Gastrocnemius medialis (tissue), 4 donors: ENCODE data around the gene SAMD3. TPM values are rescaled to one million over a fixed set of nuclear protein-coding genes. Genes with fewer than 3 reads are reported as not detected.
"Not testable (repeated sequence)": the region's sequence is repeated elsewhere in the genome, so short reads cannot be mapped to it uniquely, and the experiment has no call there.

Experiments
- ATAC-seq, 2 donors: fragments of 150-250 bp; one replicate each; pipeline ENCODE4 v1.9.1; 2016
- DNase-seq, 2 donors: peaks; one replicate each; pipeline ENCODE4 v3.0.0-alpha.2; 2019
- H3K27ac ChIP-seq, 4 donors: fragments of 200-600 bp; sonication (generic); 1 replicate in 1 of 4; 2 replicates in 3 of 4; pipeline ENCODE4 v1.5.1; 2016 to 2018; ENCODE audit warnings: mild to moderate bottlenecking in 2 of 4, moderate library complexity in 1 of 4
- H3K27me3 ChIP-seq, 3 donors: fragments of 200-600 bp; sonication (generic) in 2 of 3; 1 replicate in 1 of 3; 2 replicates in 2 of 3; pipeline versions ENCODE4 v1.5.1 to v1.6.0; 2016 to 2019; ENCODE audit warnings: mild to moderate bottlenecking in 1 of 3, moderate library complexity in 1 of 3
- H3K36me3 ChIP-seq, 2 donors: fragments of 200-600 bp; sonication (generic) in 1 of 2; one replicate each; pipeline ENCODE4 v1.5.1; 2017 to 2018
- H3K4me1 ChIP-seq, 2 donors: fragments of 200-600 bp; sonication (generic) in 1 of 2; one replicate each; pipeline ENCODE4 v1.5.1; 2016 to 2017; ENCODE audit warnings: mild to moderate bottlenecking in 2 of 2
- H3K4me3 ChIP-seq, 4 donors: fragments of 200-600 bp; sonication (generic) in 3 of 4; 1 replicate in 1 of 4; 2 replicates in 3 of 4; pipeline ENCODE4 v1.5.1; 2016 to 2019; ENCODE audit warnings: mild to moderate bottlenecking in 2 of 4
- H3K9me3 ChIP-seq, 3 donors: fragments of 200-600 bp; sonication (generic) in 2 of 3; 1 replicate in 1 of 3; 2 replicates in 2 of 3; pipeline ENCODE4 v1.5.1; 2016 to 2019
- POLR2A ChIP-seq, 2 donors: fragments of 450-650 bp; IDR thresholded peaks; one replicate each; pipeline ENCODE4 v1.6.1; 2017; ENCODE audit warnings: antibody characterized with exemption in 2 of 2, mild to moderate bottlenecking in 2 of 2, moderate library complexity in 2 of 2
- in situ Hi-C, 4 donors: fragments of 200-750 bp; cut with MboI; loops; one replicate each; pipeline versions ENCODE4 v1.15.0 to v1.8.0; 2017; ENCODE audit warnings: low sequenced_read_pairs in 4 of 4
- intact Hi-C: fragments of 100-400 bp; cut with DNase I; formaldehyde crosslinking; loops from one replicate; pipeline ENCODE4 v1.15.1; 2023; ENCODE audit warnings: low total_unique reads
- total RNA-seq, 4 donors: library from RNA; depleted of rRNA; stranded (reverse); fragments of >200 nt; gene quantifications; one replicate each; pipeline versions ENCODE4 v1.1.0 to v1.2.3, GENCODE V29; 2016
- TF ChIP-seq, protein P1 (sequence below), 5 experiments: fragments of 450-650 bp in 3 of 5; fragments of 200-600 bp in 2 of 5; sonication (generic) in 2 of 5; IDR thresholded peaks in 4 of 5; conservative IDR thresholded peaks in 1 of 5; 1 replicate in 4 of 5; 2 replicates in 1 of 5; pipeline ENCODE4 v1.5.1; 2016 to 2019; ENCODE audit warnings: antibody characterized with exemption in 5 of 5, mild to moderate bottlenecking in 3 of 5, moderate library complexity in 3 of 5

The SAMD3 gene, protein sequence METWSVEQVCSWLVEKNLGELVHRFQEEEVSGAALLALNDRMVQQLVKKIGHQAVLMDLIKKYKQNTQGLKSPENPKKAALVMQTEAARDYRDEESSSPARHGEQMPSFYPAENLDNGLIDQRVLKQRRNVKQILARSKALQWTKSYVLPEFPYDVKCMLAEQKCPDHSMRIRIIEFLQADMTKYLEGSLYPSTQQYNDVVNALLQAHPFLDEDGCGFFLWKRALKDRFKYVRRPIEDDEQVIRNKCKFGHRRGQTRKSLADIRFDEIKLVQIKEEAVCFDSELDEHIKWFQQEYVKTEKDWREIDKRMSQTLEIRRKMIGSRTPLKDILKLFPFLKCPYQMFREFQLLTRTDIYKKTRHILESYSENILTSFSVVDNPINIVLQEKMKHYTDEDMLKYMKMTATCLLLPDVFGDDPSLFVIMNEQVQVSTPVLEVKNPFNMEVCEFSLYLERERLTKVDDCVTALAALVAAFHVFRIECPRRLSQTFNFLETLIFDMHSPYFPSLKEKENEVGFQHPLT
- total RNA-seq = not detected

DNA sequence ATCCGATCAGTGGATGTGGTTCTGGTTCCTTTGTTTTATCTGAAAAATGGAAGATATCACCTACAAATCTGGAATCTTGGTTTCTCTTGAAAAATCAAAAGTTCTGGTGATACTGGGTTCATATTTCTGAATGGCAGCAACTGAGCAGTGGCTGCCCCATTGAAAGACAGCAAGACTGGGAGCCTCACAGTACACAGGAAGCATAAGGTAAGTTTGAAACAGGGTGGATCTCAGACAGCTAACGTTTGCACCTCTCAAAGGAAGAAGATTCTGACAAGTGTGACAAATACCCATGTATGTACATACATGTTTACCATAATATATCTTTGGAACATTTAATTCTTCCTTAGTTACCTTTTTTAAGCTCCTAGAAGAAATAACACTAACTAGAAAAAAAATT is at the start of gene SAMD3:
Gene SAMD3 (minus strand): TSS at position 177 of the 400 bp plus-strand sequence. CDS start 7,678 bp downstream, outside the sequence.
- Histone ChIP-seq H3K4me1 (no peaks in the 10 kb centered on the region), H3K27me3 (no peaks in the 10 kb centered on the region), H3K27ac (no peak within 1 kb of the TSS), H3K4me3 (no peak within 1 kb of the TSS), H3K36me3 (no peaks in the 10 kb centered on the region), H3K9me3 (no peaks in the 10 kb centered on the region)
- DNase-seq (no peak), ATAC-seq (no peak)
- in situ Hi-C loops = no loop called here
- intact Hi-C loops = no loop called here
- TF ChIP-seq, protein P1, sequence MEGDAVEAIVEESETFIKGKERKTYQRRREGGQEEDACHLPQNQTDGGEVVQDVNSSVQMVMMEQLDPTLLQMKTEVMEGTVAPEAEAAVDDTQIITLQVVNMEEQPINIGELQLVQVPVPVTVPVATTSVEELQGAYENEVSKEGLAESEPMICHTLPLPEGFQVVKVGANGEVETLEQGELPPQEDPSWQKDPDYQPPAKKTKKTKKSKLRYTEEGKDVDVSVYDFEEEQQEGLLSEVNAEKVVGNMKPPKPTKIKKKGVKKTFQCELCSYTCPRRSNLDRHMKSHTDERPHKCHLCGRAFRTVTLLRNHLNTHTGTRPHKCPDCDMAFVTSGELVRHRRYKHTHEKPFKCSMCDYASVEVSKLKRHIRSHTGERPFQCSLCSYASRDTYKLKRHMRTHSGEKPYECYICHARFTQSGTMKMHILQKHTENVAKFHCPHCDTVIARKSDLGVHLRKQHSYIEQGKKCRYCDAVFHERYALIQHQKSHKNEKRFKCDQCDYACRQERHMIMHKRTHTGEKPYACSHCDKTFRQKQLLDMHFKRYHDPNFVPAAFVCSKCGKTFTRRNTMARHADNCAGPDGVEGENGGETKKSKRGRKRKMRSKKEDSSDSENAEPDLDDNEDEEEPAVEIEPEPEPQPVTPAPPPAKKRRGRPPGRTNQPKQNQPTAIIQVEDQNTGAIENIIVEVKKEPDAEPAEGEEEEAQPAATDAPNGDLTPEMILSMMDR (IDR thresholded peaks at IDR 0.05 in 4 of 5, conservative IDR thresholded peaks at IDR 0.05 in 1 of 5) = no peak
- TF ChIP-seq POLR2A (IDR thresholded peaks at IDR 0.05) = no peak

DNA sequence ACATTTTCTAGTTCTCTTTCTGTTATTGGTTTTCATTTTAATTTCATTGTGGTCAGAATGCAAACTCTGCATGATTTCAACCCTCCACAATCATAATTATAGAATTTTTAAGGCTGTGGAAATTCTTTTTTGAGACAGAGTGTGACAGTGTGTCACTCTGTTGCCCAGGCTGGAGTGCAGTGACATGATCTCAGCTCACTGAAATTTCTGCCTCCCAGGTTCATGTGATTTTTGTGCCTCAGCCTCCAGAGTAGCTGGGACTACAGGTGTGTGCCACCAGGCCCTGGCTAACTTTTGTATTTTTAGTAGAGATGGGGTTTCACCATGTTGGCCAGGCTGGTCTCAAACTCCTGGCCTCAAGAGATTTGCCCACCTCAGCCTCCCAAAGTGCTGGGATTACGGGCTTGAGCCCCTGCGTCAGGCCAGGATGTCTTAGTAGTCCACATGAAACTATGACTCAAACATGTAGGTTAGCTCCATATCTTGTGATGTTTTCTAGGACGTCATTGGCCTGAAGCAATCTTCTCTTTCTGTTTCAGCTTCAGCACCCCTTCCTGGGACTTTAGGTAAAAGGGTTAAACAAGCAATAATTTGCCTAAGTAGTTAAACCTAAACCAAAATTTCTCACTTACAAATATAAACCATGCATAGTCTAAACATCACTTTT is 47.4 kb upstream of the SAMD3 start:
- DNase-seq (no peak), ATAC-seq (no peak)
- Histone ChIP-seq H3K9me3 (no peaks in the 10 kb centered on the region), H3K27me3 (no peaks in the 10 kb centered on the region), H3K4me3 (no peak overlapping the region), H3K27ac (no peak overlapping the region), H3K4me1 (no peaks in the 10 kb centered on the region), H3K36me3 (no peaks in the 10 kb centered on the region)
- intact Hi-C loops (no loop called here), in situ Hi-C loops (no loop called here)
- TF ChIP-seq, protein P1 (IDR thresholded peaks at IDR 0.05 in 4 of 5, conservative IDR thresholded peaks at IDR 0.05 in 1 of 5) = no peak
- TF ChIP-seq POLR2A (IDR thresholded peaks at IDR 0.05) = no peak

DNA sequence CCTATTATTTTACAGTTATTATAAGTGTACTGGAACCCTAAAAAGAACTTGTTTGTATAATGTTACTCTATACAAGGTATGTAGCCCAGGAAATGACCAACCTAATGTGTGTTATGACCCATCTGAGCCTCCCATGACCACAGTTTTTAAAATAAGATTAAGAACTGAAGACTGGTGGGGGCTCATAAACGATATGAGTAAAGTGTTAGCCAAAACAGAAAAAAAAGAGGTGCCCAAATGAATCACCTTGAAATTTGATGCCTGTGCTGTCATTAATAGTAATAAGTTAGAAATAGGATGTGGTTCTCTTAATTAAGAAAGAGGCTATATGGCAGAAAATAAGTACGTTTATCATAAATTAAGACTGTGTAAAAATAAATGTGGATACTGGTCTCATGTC is 42.8 kb upstream of the SAMD3 start:
- H3K27me3 ChIP-seq, intact Hi-C loops, H3K9me3 ChIP-seq, H3K4me3 ChIP-seq, ATAC-seq, in situ Hi-C loops, DNase-seq, H3K4me1 ChIP-seq, H3K27ac ChIP-seq, H3K36me3 ChIP-seq: not testable (repeated sequence)

DNA sequence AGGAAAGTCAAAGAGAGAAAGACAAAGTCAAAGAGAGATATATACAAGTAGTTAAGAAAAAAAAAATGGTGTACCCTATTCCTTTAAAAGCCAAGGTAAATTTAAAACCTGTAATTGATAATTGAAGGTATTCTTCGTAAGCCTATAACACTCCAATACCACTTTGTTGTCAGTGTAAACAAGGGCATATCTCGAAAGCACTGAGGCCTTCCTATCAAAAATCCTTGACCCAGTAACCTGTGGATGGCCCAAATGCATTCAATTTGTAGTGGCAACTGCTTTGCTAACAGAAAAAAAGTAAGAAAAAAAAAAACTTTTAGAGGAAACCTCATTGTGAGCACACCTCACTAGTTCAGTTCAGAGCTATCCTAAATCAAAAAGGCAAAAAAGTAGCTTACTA is 39.3 kb upstream of the SAMD3 start:
- ATAC-seq (no peak), DNase-seq (no peak)
- Histone ChIP-seq H3K4me3 (no peak overlapping the region), H3K36me3 (no peaks in the 10 kb centered on the region), H3K9me3 (no peaks in the 10 kb centered on the region), H3K27ac (no peak overlapping the region), H3K4me1 (no peaks in the 10 kb centered on the region), H3K27me3 (no peaks in the 10 kb centered on the region)
- intact Hi-C loops (no loop called here), in situ Hi-C loops (no loop called here)
- TF ChIP-seq, protein P1 (IDR thresholded peaks at IDR 0.05 in 4 of 5, conservative IDR thresholded peaks at IDR 0.05 in 1 of 5) = no peak
- TF ChIP-seq POLR2A (IDR thresholded peaks at IDR 0.05) = no peak

DNA sequence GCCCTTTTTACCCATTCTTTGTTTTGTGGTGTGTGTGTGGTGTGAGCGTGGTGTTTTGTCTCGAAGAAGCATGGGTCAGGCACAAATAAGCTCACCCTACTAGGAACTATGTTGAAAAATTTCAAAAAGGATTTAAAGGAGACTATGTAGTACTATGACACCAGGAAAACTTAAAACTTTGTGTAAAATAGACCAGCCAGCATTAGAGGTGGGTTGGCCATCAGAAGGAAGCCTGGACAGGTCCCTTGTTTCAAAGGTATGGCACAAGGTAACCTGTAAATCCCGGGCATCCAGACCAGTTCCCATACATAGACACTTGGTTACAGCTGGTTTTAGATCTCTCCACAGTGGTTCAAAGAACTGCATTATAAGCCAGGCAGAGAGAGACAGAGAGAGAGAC is 38.8 kb upstream of the SAMD3 start:
- H3K4me3 ChIP-seq, H3K9me3 ChIP-seq, in situ Hi-C loops, H3K27me3 ChIP-seq, H3K27ac ChIP-seq, intact Hi-C loops, ATAC-seq, H3K4me1 ChIP-seq, H3K36me3 ChIP-seq, DNase-seq: not testable (repeated sequence)

DNA sequence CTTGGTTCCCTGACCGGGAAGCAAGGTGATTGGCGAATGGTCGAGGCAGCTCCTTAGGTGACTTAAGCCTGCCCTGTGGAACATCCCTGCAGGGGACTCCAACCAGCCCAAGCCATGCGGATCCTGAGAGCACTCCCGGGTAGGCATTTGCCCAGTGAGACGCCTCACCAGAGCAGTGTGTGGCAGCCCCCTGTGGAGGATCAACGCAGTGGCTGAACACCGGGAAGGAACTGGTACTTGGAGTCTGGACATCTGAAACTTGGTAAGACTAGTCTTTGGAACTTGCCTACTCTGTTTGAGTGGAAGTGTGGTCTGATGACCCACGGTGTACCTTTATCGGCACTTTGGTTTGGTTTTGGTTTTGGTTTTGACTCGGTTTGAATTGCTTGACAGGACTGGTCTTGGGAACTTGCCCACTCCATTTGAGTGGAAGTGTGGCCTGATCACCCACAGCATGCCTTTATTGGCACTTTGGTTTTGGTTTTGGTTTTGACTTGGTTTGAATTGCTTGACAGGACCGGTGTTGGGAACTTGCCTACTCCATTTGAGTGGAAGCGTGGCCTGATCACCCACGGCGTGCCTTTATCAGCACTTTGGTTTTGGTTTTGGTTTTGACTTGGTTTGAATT is 38.0 kb upstream of the SAMD3 start:
- H3K9me3 ChIP-seq, H3K27me3 ChIP-seq, DNase-seq, H3K4me1 ChIP-seq, ATAC-seq, H3K36me3 ChIP-seq, in situ Hi-C loops, intact Hi-C loops, H3K27ac ChIP-seq, H3K4me3 ChIP-seq: not testable (repeated sequence)

DNA sequence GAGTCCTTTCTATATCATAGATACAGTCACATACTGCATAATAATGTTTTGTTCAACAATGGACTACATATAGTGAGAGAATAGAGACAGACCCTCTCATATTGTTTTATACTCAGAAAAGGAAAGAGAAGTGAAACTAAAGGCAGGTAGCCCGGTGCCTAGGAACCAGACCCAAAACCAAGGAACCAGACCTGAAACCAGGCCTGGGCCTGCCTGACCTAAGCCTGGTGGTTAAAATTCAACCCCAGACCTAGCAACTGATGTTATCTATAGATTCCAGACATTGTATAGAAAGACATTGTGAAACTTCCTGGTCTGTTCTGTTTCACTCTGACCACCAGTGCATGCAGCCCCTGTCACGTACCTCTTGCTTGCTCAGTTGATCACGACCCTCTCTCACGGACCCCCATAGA is 37.3 kb upstream of the SAMD3 start:
- in situ Hi-C loops, intact Hi-C loops, H3K4me1 ChIP-seq, ATAC-seq, H3K4me3 ChIP-seq, H3K9me3 ChIP-seq, H3K27ac ChIP-seq, DNase-seq, H3K27me3 ChIP-seq, H3K36me3 ChIP-seq: not testable (repeated sequence)
